HK-2 (cell line): ENCODE data around the gene FAM193B.
"Not testable (repeated sequence)": the region's sequence is repeated elsewhere in the genome, so short reads cannot be mapped to it uniquely, and the experiment has no call there.

Source experiments
- DNase-seq: peaks from one replicate; pipeline ENCODE4 v3.0.0-alpha.2; 2018; ENCODE audit not compliant: unreplicated experiment

Gene FAM193B

DNA sequence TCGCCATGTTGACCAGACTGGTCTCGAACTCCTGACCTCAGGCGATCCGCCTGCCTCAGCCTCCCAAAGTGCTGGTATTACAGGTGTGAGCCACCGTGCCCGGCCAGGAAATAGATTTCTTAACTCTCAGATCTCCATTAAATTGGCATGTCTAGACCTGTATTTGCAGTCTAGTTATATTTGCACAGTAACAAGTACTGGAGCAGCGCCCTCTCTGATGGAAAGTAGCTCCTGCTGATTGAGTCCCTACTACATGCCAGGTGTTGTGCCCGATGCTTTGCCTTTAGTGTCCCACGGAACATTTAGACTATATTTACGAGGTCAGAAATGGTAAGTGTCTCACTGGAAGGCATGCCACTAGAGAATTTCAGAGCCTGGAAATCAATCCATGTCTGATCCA is 21.8 kb upstream of the FAM193B start:
- DNase-seq, result no peak

DNA sequence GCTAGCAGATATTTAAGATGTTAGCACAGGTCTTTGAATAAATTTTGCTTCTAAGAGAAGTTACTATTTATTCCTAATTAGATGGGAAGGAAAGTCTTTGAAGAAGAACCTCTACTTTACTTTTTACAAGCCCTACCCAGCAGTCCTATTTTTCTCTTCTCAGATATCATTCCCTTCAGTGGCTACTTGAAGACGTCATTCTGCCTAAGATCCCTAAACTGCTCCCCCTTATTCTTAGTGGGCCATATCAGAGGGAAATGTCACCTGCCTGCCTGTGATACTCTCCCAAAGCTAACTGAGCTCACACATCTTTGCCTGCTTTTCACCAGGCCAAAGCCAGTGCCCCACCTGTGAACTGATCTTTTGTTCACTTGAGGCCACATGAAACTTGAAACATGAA is 21.1 kb upstream of the FAM193B start:
- DNase-seq, result no peak

DNA sequence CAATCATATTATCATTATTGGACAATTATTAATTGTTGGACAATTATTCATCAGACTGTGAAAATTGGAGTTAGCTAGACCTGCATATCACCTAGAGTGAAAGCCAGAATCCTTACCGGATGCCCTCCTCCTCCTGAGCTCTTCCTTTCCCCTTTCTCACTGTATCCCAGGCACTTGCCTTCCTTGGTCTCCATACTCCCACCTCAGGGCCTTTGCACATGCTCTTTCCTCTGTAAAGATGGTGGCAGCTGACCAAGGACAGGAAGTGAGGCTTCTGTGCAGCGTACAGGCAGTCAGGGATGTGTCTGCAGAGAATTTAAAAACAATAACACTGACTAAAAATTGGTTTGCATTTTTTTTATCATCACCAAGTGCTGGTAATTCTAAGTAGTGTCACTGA is 15.5 kb upstream of the FAM193B start:
- no peak for DNase-seq

DNA sequence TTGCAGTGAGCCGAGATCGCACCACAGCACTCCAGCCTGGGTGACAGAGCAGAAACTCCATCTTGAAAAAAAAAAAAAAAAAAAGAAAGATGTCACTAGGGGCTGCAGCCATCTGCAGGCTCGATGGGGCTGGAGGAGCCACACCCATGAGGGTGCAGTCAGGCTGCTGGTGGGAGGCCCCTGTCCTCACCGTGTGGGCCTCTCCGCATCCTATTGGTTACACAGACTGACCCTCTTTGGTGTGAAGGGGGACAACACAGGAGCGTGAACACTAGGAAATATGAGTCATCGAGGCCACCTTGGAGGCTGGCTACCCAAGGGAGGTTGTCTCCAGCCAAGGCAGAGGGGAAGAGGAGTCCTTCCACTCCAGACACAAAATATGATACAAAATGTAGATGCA is 14.0 kb upstream of the FAM193B start:
- no peak for DNase-seq

DNA sequence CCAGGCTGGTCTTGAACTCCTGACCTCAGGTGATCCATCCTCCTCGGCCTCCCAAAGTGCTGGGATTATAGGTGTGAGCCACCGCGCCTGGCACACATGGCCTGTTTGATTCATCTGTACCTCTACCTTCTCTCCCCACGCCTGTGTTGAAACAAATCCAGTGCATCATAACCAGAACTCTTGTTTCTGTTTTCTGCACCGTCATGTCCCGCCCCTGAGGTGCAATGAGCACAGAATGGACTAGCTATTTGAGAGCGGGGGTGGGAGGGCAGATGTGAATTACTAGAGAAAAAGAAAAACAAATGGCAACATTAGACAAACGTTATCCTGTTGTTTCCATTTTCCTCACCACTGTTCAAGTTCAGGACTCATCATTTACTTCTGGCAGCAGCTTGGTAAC is 10.7 kb upstream of the FAM193B start:
- DNase-seq, result no peak

DNA sequence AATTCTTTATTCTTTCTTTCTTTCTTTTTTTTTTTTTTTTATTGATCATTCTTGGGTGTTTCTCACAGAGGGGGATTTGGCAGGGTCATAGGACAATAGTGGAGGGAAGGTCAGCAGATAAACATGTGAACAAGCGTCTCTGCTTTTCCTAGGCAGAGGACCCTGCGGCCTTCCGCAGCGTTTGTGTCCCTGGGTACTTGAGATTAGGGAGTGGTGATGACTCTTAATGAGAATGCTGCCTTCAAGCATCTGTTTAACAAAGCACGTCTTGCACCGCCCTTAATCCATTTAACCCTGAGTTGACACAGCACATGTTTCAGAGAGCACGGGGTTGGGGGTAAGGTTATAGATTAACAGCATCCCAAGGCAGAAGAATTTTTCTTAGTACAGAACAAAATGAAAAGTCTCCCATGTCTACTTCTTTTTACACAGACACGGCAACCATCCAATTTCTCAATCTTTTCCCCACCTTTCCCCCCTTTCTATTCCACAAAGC is 5.1 kb upstream of the FAM193B start:
- not testable (repeated sequence) for DNase-seq

DNA sequence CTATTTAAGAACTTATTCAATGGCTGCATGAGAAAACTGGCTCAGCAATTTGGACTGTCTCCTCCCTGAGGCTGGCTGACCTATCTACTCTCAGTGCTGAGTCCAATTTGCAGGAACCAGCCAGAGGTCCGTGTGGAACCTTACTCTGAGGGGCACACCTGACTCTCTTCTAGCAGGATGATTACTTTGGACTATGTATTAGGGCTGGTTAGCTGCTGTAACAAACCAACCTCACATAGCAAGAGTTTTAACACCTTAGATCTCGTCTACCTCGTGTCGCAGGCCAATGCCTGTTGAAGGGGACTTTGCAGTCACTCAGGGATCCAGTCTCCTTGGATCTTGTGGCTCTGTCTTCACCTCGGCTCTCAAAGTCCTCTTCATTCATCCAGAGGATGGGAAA is 3.4 kb upstream of the FAM193B start:
- no peak for DNase-seq

DNA sequence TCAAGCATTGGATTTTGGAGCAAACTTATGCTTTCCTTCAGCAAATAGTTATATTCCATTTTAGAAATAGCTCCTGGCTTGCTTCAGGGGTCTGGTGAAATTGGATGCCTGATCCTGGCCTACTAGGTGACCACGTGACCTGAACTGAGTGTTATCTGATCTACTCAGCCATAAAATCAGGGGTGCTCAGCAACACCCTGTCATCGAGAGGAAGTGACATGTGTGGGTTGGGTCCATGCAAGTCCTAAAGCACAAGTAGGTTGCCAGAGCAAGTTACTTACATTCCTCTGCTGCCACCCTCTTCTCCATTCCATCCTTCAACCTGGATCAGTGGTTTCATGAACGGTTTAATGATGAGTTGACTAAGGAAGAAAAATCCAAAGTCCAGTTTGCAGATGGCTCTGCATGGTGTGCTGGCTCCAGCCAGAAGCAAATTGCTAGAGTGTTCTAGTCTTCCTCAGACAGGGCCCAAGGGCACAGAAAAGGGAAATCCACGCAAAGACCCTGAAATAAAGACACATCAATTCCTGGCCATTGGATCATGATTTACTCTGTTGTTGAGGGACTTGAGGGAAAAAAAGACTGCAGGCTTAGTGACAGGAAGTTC is 2.8 kb upstream of the FAM193B start:
- DNase-seq, result no peak

DNA sequence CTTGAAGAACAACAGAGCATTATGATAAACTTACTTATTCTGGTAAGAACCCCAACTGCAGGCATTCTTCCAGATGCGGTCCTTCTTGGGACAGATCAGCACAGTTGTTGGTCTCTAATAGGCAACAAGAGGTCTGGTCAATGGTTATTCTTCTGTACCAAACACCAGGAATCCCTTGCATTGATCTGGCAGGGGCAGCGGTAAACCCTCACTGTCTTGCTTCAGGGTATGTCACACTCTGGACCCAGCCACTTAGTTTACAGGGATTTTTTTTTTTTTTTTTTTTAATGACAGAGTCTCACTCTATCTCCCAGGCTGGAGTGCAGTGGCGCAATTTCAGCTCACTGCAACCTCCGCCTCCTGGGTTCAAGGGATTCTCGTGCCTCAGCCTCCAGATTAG is 1.3 kb upstream of the FAM193B start:
- DNase-seq, result no peak

DNA sequence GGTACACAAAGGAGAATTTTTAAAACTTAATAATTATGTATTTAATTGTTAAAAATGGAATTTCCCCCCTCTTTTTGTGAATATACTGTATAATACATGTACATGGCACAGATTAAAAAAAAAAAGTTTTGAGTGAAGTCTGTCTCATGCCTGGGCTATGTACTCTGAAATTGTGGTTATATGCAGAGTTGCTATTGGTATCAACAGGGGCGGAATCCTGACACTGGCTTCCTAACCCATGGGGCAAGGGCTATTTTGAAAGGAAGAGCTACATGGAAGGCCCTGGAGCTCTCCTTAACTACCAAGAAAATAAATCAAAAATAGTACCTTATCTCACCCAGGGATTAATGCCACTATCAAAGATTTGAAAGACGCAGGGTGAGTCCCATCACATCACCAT is 865 bp upstream of the FAM193B start:
- no peak for DNase-seq

DNA sequence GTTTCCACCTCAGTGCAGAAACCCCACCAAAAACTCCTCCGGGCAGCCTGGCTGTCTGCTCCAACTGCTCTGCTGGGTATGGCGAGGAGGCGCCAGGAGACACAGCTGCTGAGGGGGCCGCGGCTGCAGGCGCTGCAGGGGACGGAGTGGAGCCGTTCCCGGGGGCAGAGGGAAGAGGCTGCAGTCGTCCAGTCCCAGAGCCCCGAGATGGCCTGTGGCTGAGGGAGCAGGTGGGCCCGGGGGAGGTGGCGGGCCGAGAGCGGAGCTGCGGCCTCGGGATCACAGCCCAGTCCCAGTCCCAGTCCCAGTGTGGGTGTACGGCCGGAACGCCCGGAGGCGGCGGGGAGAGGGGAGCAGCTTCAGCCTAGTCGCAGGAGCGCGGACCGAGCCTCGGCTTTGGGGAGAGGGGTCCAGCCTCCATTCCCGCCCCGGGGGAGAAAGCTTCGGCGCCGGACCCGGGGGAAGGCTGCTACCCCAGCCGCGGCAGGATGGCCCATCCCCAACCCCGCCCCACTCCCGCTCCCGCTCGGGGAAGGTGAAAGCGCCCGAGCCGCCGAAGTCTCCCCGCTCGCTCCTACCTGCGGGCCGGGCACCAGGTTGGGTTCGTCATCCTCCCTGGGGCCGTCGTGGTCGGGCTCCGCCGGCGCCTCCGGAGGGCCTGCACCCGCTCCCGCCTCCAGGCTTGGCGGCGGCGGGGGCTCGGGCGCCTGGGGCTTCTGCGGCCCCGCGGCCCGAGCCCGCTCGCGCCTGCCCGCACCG is 513 bp downstream of the FAM193B start:
- peak; percentile 29 for DNase-seq

DNA sequence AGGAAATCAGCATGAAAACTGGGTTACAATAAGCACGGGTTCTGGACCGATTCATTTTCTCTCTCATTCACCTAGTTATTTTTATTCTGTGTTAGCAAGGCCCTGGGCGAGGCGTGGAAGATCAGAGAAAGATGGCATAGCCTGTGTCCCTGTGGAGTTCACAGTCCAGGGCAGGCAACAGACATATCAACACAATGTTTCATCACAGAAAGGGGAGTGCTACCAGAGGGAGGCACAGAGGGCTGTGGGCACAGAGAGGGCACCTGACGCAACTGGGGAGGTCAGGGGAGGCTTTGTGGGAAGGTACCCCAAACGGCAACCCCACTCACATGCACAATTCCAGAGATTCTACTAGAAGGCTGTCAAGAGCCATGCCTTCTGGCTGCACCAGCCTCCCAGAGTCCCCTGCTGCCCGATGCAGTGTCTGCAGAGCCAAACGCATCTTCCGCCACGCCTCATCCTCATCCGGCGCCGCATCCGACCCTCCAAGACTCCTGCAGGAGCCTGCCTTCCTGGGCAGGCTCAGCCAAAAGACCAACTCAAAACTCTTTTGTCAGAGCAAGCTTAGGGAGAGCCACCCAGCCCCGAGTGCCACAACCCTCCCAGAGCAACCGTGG is 1.4 kb downstream of the FAM193B start:
- no peak for DNase-seq

DNA sequence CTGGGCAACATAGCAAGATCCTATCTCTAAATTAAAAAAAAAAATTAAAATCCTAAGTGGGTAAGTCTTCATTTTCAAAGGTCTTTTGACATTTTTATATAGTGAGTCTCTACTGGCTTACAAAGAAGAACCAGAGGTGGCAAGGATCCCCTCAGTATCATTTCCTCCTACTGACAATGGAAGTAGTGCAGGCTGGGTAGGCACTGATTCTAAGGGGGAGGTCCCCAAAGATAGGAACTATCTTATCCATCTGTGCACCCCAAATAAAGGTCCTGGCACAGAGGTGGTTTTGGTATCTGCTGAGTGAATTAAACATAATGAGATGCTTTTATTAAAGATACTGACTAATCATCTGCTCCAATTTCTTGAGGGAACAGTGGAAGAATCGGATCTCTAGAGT is 4.2 kb downstream of the FAM193B start:
- DNase-seq, result no peak

DNA sequence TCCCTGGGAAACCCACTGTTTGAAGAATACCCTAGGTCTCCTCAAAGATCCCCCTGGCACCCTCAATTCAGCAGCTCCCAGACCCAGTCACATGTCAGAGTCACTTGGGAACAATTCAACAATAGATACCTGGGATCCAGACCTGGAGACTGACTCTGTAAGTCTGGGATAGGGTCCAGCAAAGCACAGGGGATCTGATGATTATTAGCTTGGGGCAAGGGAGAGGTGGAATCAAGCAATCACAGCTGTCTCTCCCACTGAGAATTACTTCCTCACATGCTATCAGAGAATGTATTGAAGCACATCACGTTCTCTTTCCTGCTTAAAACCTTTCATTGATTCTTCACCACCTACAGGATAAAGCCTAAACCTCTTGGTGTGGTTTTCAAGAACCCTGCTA is 5.9 kb downstream of the FAM193B start:
- DNase-seq, result no peak

DNA sequence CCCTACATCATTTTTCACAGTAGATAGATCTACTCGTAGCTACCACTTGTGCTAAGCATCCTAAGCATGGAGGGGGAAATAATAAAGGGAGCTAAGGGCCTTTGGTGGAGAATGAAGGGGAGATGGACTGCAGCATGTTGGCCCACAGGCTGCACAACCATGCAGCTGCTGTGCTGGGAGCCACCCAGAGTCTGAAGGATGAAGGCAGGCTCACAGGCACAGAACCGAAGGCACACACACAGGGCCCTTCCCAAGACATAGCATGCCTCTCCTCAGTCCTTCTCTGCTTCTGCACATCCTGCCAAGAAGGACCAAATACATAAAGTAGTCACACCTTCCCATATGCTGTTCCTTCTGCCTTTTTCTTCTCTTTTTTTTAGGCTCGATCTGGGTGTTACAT is 6.6 kb downstream of the FAM193B start:
- no peak for DNase-seq

DNA sequence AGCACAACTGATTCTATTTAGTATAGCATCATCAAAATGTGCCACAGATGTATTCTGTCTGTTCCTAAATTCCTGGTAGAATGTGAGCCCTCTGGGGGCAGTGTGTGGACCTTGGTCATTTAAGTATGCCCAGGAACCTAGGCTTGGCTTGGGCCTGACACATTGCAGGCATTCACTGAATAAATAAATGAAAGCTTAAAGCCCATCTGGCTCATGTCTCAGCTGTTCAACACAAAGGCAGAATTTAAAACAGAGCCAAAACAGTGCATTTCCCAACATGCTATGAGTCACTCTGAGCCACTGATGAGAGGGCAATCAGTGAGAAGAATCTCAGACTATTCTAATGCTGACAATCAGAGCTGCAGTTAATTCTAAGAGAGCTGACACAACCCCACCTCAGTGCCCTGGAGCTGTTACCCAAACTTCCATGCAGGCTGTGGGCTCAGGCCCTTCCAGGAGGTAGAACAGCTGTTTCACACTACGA is 8.1 kb downstream of the FAM193B start:
- DNase-seq, result no peak

DNA sequence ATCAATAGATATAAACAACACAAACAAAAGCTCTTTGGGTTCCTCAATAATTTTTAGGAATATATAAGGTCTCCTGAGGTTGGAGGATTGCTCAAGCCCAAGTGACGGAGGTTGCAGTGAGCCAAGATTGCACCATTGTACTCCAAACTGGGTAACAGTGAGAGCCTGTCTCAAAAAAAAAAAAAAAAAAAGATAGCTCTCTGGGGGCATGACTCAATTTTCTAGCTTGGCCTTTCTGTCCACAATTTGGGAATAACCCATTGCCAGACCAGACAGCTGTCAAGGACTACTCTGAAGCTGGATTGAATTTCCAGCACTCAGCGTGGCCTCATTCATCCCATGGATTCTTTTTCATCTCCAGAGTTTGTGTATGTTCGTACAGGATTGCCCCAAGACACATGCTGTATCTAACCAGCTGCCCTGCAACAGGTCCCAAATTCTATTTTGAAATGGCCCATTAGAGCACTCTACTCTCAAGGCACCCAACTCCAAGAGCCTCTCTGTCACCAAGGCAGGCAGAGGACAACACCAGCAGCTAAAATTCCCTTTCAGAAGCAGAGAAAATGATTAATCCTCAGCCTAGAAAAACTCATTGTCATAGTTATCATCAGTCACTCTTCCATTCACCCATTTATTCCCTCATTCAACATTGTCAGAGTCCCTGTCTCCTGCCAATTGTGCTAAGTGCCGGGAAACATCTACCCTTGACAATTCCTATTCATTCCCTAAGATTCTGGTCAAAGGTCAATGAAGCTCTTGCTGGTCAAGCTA is 8.7 kb downstream of the FAM193B start:
- DNase-seq, result no peak

DNA sequence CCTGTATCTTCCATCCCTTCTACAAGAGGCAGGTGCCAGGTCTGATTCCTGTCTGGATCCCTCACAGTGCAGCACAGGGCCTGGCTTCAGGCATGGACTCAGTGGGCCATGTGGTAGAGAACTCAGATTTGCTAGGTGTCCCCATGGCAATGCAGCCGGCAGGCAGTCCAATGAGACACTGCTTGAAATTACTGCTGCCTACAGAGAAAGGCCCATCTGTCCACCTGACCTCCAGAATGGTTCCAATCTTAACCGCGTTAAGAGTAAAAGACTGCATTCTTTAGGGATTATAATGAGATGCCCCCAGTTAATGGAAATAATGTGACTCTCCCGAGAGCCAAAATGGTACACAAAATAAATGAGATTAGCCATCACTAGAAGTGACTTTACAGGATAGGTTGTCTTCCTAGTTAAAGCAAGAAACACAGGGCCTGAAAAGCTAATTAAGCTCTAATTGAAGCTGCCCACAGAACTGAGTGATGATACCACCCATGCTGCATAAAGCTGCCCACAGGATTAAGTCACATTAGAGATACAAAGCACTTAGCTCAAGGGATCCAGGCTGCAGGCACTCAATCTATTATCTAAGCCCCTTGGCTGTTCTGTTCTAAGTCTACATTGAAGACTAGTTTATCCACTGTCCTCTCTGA is 11.4 kb downstream of the FAM193B start:
- no peak for DNase-seq

DNA sequence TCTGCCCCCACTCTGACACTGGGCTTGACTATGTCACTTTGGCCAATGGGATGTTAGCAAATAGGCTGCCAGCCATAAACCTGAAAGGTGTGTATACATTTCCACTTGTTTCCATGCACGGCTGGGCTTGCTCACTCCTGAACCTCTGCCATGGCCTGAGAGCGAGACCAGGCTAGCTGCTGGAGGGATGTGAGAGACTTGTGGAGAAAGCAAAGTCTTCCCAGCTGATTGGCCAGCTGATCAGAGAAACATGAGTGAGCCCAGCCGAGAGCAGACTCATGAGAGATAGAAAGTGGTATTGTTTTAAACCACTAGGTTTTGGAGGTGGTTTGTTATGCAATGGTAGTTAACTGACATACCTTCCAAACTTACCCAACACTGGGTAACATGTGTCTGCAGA is 13.9 kb downstream of the FAM193B start:
- DNase-seq, result no peak

DNA sequence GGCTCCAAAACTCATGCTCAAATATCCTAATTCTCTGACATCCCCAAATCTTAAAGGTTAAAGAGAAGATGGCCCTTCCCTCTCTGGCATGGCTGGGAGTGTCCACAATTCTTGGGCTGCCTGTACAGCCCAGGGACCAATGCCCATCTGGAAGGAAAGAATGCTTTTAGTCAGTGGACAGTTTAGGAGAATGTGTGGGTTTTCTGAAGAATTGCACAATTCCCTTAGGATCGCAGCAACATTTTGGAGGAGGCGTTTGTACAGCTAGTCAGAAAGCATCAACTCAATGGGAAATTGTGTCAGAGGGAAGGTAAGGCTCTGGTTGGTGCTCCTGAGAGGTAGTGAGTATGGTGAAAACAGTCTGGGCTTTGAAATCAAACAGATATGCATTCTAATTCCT is 15.0 kb downstream of the FAM193B start:
- no peak for DNase-seq

DNA sequence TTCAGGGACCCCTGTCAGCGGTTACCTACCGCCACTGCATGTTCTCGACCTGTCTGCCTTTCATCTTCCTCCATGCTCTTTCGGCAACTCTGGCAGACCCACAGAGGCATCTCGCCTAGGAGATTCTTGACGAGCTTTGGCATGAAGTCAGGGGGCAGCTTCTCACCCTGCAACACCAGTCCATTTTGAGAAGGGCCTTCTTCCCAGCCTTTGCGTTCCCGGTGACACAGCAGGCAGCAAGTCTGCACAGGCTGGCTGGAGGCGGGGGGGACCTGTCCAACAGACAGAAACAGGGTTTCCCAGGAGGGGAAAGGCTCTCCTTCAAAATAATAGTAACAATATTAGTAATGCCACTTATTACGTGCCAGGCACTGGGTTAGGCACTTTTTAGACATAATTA is 15.5 kb downstream of the FAM193B start:
- DNase-seq, result no peak
